OCI-LY7 (cell line): ENCODE data around the gene UFSP1. TPM values are rescaled to one million over a fixed set of nuclear protein-coding genes. Genes with fewer than 3 reads are reported as not detected.

Source experiments
- BruUV-seq: library from RNA; stranded (reverse); fragments of 400-500 nt; replicated peaks from 2 replicates; lab custom pipeline; 2021; lab: Mats Ljungman, UMichigan
- CTCF ChIA-PET: fragments of 300-600 bp; sonication (Branson Sonifier 250); formaldehyde crosslinking; loops from one replicate; lab custom pipeline; 2022; ENCODE audit warnings: antibody characterized with exemption; ENCODE audit not compliant: unreplicated experiment; lab: Charles Lee
- POLR2A ChIA-PET: fragments of 300-600 bp; sonication (Branson Sonifier 250); formaldehyde crosslinking; loops from one replicate; lab custom pipeline; 2022; ENCODE audit warnings: antibody characterized with exemption; lab: Charles Lee
- DNase-seq: peaks from one replicate; pipeline ENCODE4 v3.0.0-alpha.2; 2015; ENCODE audit warnings: low spot score
- H2AFZ ChIP-seq: fragments of 200-600 bp; sonication (generic), shearing (Covaris generic); 2 replicates; pipeline ENCODE4 v1.6.1; 2014; ENCODE audit warnings: mild to moderate bottlenecking, antibody characterized with exemption, low read length, moderate library complexity
- H3K27ac ChIP-seq: fragments of 200-600 bp; sonication (generic); 2 replicates; pipeline ENCODE4 v1.5.1; 2014; ENCODE audit warnings: mixed run types, low read depth, mild to moderate bottlenecking, moderate library complexity, low read length, inconsistent platforms; ENCODE audit not compliant: poor library complexity, severe bottlenecking
- H3K36me3 ChIP-seq: fragments of 200-600 bp; sonication (generic); 2 replicates; pipeline ENCODE4 v1.6.1; 2014; ENCODE audit warnings: mild to moderate bottlenecking, antibody characterized with exemption, low read length, moderate library complexity, mixed read lengths; ENCODE audit not compliant: insufficient read depth
- H3K4me1 ChIP-seq: fragments of 200-600 bp; sonication (generic); 2 replicates; pipeline ENCODE4 v1.5.1; 2014; ENCODE audit warnings: mild to moderate bottlenecking, low read length; ENCODE audit not compliant: insufficient read depth, poor library complexity, severe bottlenecking
- H3K4me2 ChIP-seq: fragments of 200-600 bp; sonication (generic); 2 replicates; pipeline ENCODE4 v1.6.1; 2014; ENCODE audit warnings: mild to moderate bottlenecking, low read length
- H3K4me3 ChIP-seq: fragments of 200-600 bp; sonication (generic); 2 replicates; pipeline ENCODE4 v1.5.1; 2014; ENCODE audit warnings: mild to moderate bottlenecking, low read depth, low read length; ENCODE audit not compliant: poor library complexity, severe bottlenecking
- H3K79me2 ChIP-seq: fragments of 200-600 bp; sonication (generic); 2 replicates; pipeline ENCODE4 v1.6.1; 2016; ENCODE audit warnings: low read depth, mild to moderate bottlenecking, low read length, moderate library complexity, mixed read lengths; ENCODE audit not compliant: insufficient read depth
- H3K9me2 ChIP-seq: fragments of 200-600 bp; sonication (generic); 2 replicates; pipeline ENCODE4 v1.6.1; 2016; ENCODE audit warnings: mild to moderate bottlenecking, low read length, mixed read lengths; ENCODE audit not compliant: insufficient read depth
- H3K9me3 ChIP-seq: fragments of 200-600 bp; sonication (generic); 2 replicates; pipeline ENCODE4 v1.6.1; 2014; ENCODE audit warnings: mild to moderate bottlenecking, mixed run types, low read length, mixed read lengths
- H4K20me1 ChIP-seq: fragments of 200-600 bp; sonication (generic); 2 replicates; pipeline ENCODE4 v1.6.1; 2014; ENCODE audit warnings: mild to moderate bottlenecking, antibody characterized with exemption, low read length, moderate library complexity, mixed read lengths; ENCODE audit not compliant: insufficient read depth
- CTCF ChIP-seq: fragments of 200-600 bp; sonication (generic); conservative IDR thresholded peaks from 2 replicates; pipeline ENCODE4 v1.5.1; 2014; ENCODE audit warnings: mild to moderate bottlenecking, antibody characterized with exemption, low read length, moderate library complexity, mixed read lengths
- EZH2phosphoT487 ChIP-seq: fragments of 200-600 bp; sonication (generic); IDR thresholded peaks from 2 replicates; pipeline ENCODE4 v1.6.1; 2018; ENCODE audit warnings: low read depth, borderline replicate concordance, mild to moderate bottlenecking, mixed run types, antibody characterized with exemption, low read length, moderate library complexity, mixed read lengths
- intact Hi-C: fragments of 100-400 bp; cut with micrococcal nuclease; formaldehyde crosslinking; loops from one replicate; pipeline ENCODE4 v1.10.0; 2022; ENCODE audit not compliant: unreplicated experiment
- total RNA-seq, 2 experiments: library from RNA; depleted of rRNA in 1 of 2; stranded (reverse); fragments of >200 nt in 1 of 2; shearing (Covaris generic) in 1 of 2; gene quantifications; 2 replicates each; pipeline ENCODE4 v1.2.3, GENCODE V29; 2014 to 2022

The UFSP1 gene
- total RNA-seq, 2 experiments from 2014 or later = 2.8 to 3.3 TPM

- Histone ChIP-seq H2AFZ (peak within 1 kb of the TSS; percentile 80), H3K27ac (peak within 1 kb of the TSS; percentile 45), H4K20me1 (no peaks in the 10 kb centered on the region), H3K9me3 (no peaks in the 10 kb centered on the region), H3K36me3 (no peaks in the 10 kb centered on the region), H3K4me3 (peak within 1 kb of the TSS; percentile 85), H3K79me2 (peaks cover 7% of the 10 kb centered on the region; the same call in 1 of the 2 replicates), H3K4me1 (peaks cover 15% of the 10 kb centered on the region), H3K4me2 (peak within 1 kb of the TSS; percentile 100), H3K9me2 (no peaks in the 10 kb centered on the region)
- DNase-seq = peak; percentile 90
- intact Hi-C loops = loop anchor here (1.0 to 5.0 kb wide), 4 partner anchors 37 to 147 kb away; partner anchors contain the start of genes EPO and UFSP1
- CTCF ChIA-PET = interaction anchor here (0.8 to 1.9 kb wide), 4 partner anchors 37 to 146 kb away, joined by 3 to 5 read pairs (median 5); partner anchors contain the start of genes POP7 and UFSP1
- TF ChIP-seq CTCF = peak; percentile 95
- TF ChIP-seq EZH2phosphoT487 = no peak
- POLR2A ChIA-PET = interaction anchor here (0.6 to 1.1 kb wide), 9 partner anchors 10 to 665 kb away, joined by 3 to 10 read pairs (median 3); partner anchors contain the start of genes POP7, SRRT and UFSP1
- TSS peak; percentile 62 for BruUV-seq
These were observed 37.3 kb downstream of the UFSP1 start, which contains the start of gene SLC12A9 for GRCh38 chr7:100852048-100852872. Gene SLC12A9 (plus strand): TSS chr7:100852713. CDS start chr7:100854198, 1,485 bp downstream.

GRCh38 chr7:100847360-100847759, 42.2 kb downstream of the UFSP1 start:
- intact Hi-C loops = no loop called here
- TF ChIP-seq EZH2phosphoT487 (no peak), CTCF (no peak)
- no peak for DNase-seq
- Histone ChIP-seq H3K9me3 (no peaks in the 10 kb centered on the region), H3K9me2 (no peaks in the 10 kb centered on the region), H3K4me2 (no peak overlapping the region), H2AFZ (no peak overlapping the region), H4K20me1 (no peaks in the 10 kb centered on the region), H3K36me3 (no peaks in the 10 kb centered on the region), H3K27ac (no peak overlapping the region), H3K4me1 (peaks cover 7% of the 10 kb centered on the region), H3K79me2 (no peaks in the 10 kb centered on the region), H3K4me3 (no peak overlapping the region)
- no TSS peak for BruUV-seq
- ChIA-PET CTCF (no interaction called here), POLR2A (no interaction called here)
